Mucosa of descending colon (tissue), 3 donors: ENCODE data around the gene SDHA. TPM values are rescaled to one million over a fixed set of nuclear protein-coding genes. Genes with fewer than 3 reads are reported as not detected.

ENCODE experiments used
- ATAC-seq: fragments of 200-7000 bp; cut with Tn5 transposase; one replicate; pipeline ENCODE4 v1.9.1; 2020; ENCODE audit warnings: mild to moderate bottlenecking, moderate library complexity
- DNase-seq, 3 donors: peaks; one replicate each; pipeline ENCODE4 v3.0.0-alpha.2; 2020
- H3K36me3 ChIP-seq: fragments of 200-600 bp; one replicate; pipeline ENCODE4 v1.8.0; 2021; ENCODE audit warnings: low read depth, mild to moderate bottlenecking
- H3K4me1 ChIP-seq: fragments of 200-600 bp; one replicate; pipeline ENCODE4 v1.8.0; 2021; ENCODE audit warnings: low read depth, mild to moderate bottlenecking
- H3K4me3 ChIP-seq: fragments of 200-600 bp; one replicate; pipeline ENCODE4 v1.8.0; 2021; ENCODE audit warnings: mild to moderate bottlenecking
- H3K9me3 ChIP-seq: fragments of 200-600 bp; one replicate; pipeline ENCODE4 v1.8.0; 2021; ENCODE audit warnings: mild to moderate bottlenecking
- CTCF ChIP-seq: fragments of 200-600 bp; IDR thresholded peaks from one replicate; pipeline ENCODE4 v1.8.0; 2022; ENCODE audit warnings: antibody characterized with exemption, mild to moderate bottlenecking
- intact Hi-C, 2 donors: fragments of 100-400 bp; cut with DNase I in 1 of 2; cut with micrococcal nuclease in 1 of 2; formaldehyde crosslinking; loops; one replicate each; pipeline versions ENCODE4 v1.11.0 to v1.11.1; 2022; cut with DNase I, micrococcal nuclease
- total RNA-seq, 3 donors: library from RNA; stranded (reverse); fragmentation: NEBNext Ultra II Directional in 2 of 3; extraction: Animal tissue kit (Norgen Biotek cat#: 25700) in 2 of 3; gene quantifications; one replicate each; pipeline versions ENCODE4 v1.2.1 to v1.2.4, GENCODE V29; 2021 to 2023
- donor health status: DM: no; HTN: no; CAD: no; lungs with moderate emphysema.
- donor health status: DM: no; HTN: no; CAD: no.
- donor health status: DM: no; HTN: yes; CAD: no.

SDHA gene
- total RNA-seq, 3 donors from 2014 or later, result 223 to 322 (median 249) TPM

- ATAC-seq (no peak), DNase-seq (no peak)
- Histone ChIP-seq H3K36me3 (no peaks in the 10 kb centered on the region), H3K4me3 (no peak overlapping the region), H3K9me3 (no peaks in the 10 kb centered on the region), H3K4me1 (no peaks in the 10 kb centered on the region)
- no peak for TF ChIP-seq CTCF
- intact Hi-C loops, result no loop called here
These were observed 19.5 kb upstream of the SDHA start for GRCh38 chr5:198516-199196.

- TF ChIP-seq CTCF, result no peak
- ATAC-seq (no peak), DNase-seq (no peak)
- no peaks in the 10 kb centered on the region for H3K9me3 ChIP-seq
- intact Hi-C loops, result no loop called here
- H3K36me3 ChIP-seq, result no peaks in the 10 kb centered on the region
- no peak overlapping the region for H3K4me3 ChIP-seq
- no peaks in the 10 kb centered on the region for H3K4me1 ChIP-seq
These were observed 18.7 kb upstream of the SDHA start for GRCh38 chr5:199197-199949.

GRCh38 chr5:199950-200645, 18.0 kb upstream of the SDHA start:
- intact Hi-C loops, result no loop called here
- TF ChIP-seq CTCF, result no peak
- Histone ChIP-seq H3K9me3 (no peaks in the 10 kb centered on the region), H3K4me3 (no peak overlapping the region), H3K36me3 (no peaks in the 10 kb centered on the region), H3K4me1 (no peaks in the 10 kb centered on the region)
- no peak for DNase-seq
- no peak for ATAC-seq

GRCh38 chr5:200985-201384, 17.1 kb upstream of the SDHA start:
- intact Hi-C loops, result no loop called here

GRCh38 chr5:201672-202071, 16.4 kb upstream of the SDHA start:
- Histone ChIP-seq H3K9me3 (no peaks in the 10 kb centered on the region), H3K4me1 (no peaks in the 10 kb centered on the region), H3K4me3 (no peak overlapping the region), H3K36me3 (no peaks in the 10 kb centered on the region)
- ATAC-seq, result no peak
- DNase-seq, result no peak
- TF ChIP-seq CTCF, result no peak
- intact Hi-C loops, result no loop called here

More at GRCh38 chr5:200985-201384, 17.1 kb upstream of the SDHA start:
- TF ChIP-seq CTCF, result no peak
- ATAC-seq (no peak), DNase-seq (no peak)
- H3K36me3 ChIP-seq, result no peaks in the 10 kb centered on the region
- H3K4me3 ChIP-seq, result no peak overlapping the region
- H3K9me3 ChIP-seq, result no peaks in the 10 kb centered on the region
- H3K4me1 ChIP-seq, result no peaks in the 10 kb centered on the region
